ENCODE results near the gene SORCS2.
"Not testable (repeated sequence)": the region's sequence is repeated elsewhere in the genome, so short reads cannot be mapped to it uniquely, and the experiment has no call there.

Gene SORCS2

DNA sequence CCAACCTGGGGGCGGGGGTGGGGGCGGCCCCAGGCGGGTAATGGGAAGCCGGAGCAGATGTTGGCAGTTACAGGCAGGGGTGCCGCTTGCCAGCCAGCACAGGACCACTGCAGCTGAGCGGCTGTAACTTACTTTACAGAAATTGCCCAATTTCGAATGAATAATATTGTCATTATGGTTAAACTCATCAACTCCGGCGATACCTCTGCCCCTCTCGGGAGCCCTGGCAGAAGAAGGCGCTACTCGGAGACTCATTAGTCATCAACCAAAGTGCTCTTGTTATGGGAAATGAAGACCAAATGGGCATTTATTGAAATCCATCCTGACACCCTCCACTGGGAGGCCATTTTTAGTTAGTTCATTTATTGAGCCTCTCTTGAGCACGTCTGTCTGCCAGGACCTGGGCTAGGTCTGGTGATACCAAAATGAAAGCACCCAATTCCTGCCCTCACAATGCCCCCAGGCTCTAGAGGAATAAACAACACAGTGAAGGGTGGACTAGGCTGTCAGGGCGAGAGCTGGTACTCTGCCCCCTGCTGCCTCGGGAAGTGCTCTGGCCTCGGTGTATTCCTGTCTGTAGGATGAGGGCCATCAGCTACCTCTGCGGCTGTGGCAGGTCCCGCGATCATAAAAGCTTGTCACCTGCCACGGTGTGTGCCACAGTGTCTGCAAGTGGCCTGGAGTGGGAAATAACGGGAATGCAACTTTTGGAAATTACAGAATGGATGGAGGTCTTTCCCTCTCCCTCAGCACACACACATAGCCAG is 401.5 kb downstream of the SORCS2 start:
- no peak for DNase-seq (ENCODE audit: low read depth)
- TF ChIP-seq, protein P1, sequence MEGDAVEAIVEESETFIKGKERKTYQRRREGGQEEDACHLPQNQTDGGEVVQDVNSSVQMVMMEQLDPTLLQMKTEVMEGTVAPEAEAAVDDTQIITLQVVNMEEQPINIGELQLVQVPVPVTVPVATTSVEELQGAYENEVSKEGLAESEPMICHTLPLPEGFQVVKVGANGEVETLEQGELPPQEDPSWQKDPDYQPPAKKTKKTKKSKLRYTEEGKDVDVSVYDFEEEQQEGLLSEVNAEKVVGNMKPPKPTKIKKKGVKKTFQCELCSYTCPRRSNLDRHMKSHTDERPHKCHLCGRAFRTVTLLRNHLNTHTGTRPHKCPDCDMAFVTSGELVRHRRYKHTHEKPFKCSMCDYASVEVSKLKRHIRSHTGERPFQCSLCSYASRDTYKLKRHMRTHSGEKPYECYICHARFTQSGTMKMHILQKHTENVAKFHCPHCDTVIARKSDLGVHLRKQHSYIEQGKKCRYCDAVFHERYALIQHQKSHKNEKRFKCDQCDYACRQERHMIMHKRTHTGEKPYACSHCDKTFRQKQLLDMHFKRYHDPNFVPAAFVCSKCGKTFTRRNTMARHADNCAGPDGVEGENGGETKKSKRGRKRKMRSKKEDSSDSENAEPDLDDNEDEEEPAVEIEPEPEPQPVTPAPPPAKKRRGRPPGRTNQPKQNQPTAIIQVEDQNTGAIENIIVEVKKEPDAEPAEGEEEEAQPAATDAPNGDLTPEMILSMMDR (IDR thresholded peaks at IDR 0.05; ENCODE audit: control insufficient read depth, insufficient read depth, low read depth, low read length, missing control alignments): no peak
- H3K4me3 ChIP-seq (ENCODE audit: control insufficient read depth, low read depth, low read length): no peak overlapping the region

DNA sequence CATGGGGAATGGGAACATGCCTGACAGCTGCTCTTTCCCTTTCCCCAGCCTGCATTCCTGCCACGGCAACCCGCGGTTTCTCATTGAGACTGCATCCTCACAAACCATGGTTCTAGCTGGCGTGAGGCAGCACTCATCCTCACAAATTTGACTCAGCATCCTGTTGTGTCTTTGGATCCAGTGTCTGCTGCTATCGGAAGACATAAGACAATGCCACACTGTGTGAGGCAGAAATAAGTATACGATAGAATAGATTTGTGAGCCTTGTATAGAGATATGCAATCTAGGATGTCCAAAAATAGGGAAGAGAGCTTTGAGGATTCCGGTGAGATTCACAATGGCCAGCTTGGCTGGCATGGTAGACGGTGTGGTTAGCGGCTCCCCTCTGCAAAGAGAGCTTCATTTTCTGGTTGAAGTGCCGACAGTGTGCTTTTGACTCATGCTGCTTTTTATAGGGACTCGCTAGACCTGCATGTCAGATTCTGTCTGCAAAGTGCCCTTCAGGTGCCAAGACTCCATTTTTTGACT is 403.7 kb downstream of the SORCS2 start:
- TF ChIP-seq, protein P1 (IDR thresholded peaks at IDR 0.05; ENCODE audit: control insufficient read depth, insufficient read depth, low read depth, low read length, missing control alignments): no peak
- no peak for DNase-seq (ENCODE audit: low read depth)

DNA sequence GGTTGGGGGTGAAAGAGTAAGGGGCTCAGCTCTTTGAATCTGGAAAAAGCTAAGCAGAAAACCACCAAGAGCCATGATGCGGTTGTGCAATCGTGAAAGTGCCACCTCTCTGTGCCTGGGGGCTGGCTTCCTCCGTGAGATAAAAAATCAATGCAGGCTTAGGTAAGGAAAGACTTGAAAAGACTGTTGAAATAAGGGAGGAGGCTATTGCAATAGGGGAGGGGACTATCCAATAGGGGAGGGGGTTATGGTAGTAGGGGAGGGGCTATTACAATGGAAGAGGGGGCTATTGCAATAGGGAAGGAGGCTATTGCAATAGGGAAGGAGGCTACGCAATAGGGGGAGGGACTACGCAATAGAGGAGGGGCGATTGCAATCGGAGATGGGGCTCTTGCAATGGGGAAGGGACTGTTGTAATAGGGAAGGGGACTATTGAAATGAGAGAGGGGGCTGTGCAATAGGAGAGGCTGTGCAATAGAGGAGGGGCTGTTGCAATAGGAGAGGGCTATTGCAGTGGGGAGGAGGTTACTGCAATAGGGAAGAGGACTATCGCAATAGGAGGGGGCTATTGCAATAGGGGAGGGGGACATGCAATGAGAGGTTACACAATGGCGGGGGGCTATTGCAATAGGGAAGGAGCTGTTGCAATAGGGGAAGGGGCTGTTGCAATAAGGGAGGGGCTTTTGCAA is 404.7 kb downstream of the SORCS2 start:
- no peak overlapping the region for H3K4me3 ChIP-seq (ENCODE audit: control insufficient read depth, low read depth, low read length)
- DNase-seq (ENCODE audit: low read depth): no peak

More for the DNA sequence above, 403.7 kb downstream of the SORCS2 start:
- H3K4me3 ChIP-seq (ENCODE audit: control insufficient read depth, low read depth, low read length): no peak overlapping the region

DNA sequence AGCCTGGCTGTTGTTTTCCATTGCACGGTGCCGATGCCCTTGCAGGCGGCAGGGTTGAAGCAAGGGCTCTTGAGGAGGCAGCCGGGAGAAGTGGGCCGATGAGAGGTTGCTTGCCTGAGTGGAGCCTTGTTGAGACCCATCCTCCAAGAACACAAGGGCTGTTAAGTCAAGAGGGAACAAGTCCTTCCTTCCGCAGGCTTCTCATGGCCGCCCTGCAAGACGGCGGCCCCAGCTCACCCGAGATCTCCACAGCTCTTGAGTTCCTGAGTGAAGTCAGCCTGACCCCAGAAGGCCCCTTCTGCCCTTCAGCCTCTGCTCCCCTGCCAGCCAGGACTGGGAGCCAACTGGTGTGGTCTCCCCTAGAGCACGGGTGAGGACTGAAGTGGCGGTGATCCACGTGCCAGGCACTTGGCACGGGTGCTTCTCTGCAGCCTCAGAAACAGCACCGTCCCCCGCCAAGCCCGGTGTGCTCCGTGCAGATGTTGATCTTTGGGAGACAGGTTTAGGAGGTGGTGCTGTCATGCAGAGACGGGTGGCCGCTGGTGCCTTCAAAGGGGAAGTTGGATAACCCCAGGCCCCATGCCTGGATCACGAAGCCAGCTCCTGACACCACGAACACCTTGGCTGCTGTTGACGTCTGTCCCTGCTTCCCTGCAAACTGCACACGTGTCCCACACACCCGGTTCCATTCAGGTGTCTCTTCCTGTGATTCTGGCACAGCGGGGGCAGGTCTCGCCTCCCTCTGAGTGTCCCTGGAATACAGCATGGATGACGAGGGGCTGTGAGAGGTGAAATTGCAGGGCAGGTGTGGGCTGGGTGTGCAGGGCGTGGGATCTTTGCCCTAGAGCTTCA is 406.8 kb downstream of the SORCS2 start:
- H3K4me3 ChIP-seq (ENCODE audit: control insufficient read depth, low read depth, low read length): no peak overlapping the region
- TF ChIP-seq, protein P1 (IDR thresholded peaks at IDR 0.05; ENCODE audit: control insufficient read depth, insufficient read depth, low read depth, low read length, missing control alignments): no peak

More for the DNA sequence above, 404.7 kb downstream of the SORCS2 start:
- TF ChIP-seq, protein P1 (IDR thresholded peaks at IDR 0.05; ENCODE audit: control insufficient read depth, insufficient read depth, low read depth, low read length, missing control alignments): no peak

DNA sequence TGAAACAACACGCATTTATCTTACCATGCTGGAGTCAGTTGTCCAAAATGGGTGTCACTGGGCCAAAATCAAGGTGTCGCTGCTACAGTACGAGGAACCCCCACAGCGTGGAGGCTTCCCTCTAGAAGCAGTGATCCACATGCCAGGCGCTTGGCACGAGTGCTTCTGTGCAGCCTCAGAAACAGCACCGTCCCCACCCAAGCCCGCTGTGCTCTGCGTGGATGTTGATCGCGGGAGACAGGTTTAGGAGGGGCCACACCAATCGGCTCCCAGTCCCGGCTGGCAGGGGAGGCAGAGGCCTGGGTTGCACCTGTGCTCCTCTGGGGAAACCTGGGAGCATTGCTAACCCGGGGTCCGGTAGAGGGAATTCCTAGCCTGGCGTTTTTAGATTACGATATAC is 407.9 kb downstream of the SORCS2 start:
- DNase-seq (ENCODE audit: low read depth): no peak
- H3K4me3 ChIP-seq (ENCODE audit: control insufficient read depth, low read depth, low read length): no peak overlapping the region
- TF ChIP-seq, protein P1 (IDR thresholded peaks at IDR 0.05; ENCODE audit: control insufficient read depth, insufficient read depth, low read depth, low read length, missing control alignments): no peak

More for the DNA sequence above, 406.8 kb downstream of the SORCS2 start:
- no peak for DNase-seq (ENCODE audit: low read depth)

DNA sequence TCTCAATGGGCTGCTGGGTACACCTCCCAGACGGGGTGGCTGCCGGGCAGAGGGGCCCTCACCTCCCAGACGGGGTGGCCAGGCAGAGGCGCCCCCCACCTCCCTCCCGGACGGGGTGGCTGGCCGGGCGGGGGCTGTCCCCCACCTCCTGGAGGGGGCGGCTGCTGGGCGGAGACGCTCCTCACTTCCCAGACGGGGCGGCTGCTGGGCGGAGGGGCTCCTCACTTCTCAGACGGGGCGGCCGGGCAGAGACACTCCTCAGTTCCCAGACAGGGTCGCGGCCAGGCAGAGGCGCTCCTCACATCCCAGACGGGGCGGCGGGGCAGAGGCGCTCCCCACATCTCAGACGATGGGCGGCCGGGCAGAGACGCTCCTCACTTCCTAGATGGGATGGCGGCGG is 409.8 kb downstream of the SORCS2 start:
- not testable (repeated sequence) for DNase-seq (ENCODE audit: low read depth)

More for the DNA sequence above, 409.8 kb downstream of the SORCS2 start:
- H3K4me3 ChIP-seq (ENCODE audit: control insufficient read depth, low read depth, low read length): not testable (repeated sequence)
